GM12878 (cell line): ENCODE results near the gene CD200R1L. TPM values are rescaled to one million over a fixed set of nuclear protein-coding genes. Genes with fewer than 3 reads are reported as not detected.

Experiments used
- ATAC-seq: fragments of 200-7000 bp; cut with Tn5 transposase; 3 replicates; pipeline ENCODE4 v1.9.1; 2020; ENCODE audit warnings: mild to moderate bottlenecking, moderate library complexity
- BruUV-seq: library from RNA; stranded (reverse); fragments of 400-500 nt; replicated peaks from 2 replicates; lab custom pipeline; 2021; lab: Mats Ljungman, UMichigan
- CTCF ChIA-PET: fragments of 300-600 bp; sonication (Branson Sonifier 250); formaldehyde crosslinking; extraction: SDS; loops from one replicate; lab custom pipeline; 2021; ENCODE audit warnings: inconsistent platforms; lab: Yijun Ruan, JAX
- POLR2A ChIA-PET: fragments of 350-600 bp; formaldehyde crosslinking; extraction: SDS; loops from one replicate; lab custom pipeline; 2021; ENCODE audit warnings: inconsistent platforms; lab: Charles Lee
- RAD21 ChIA-PET: fragments of 300-600 bp; sonication (Branson Sonifier 250); formaldehyde crosslinking; loops from one replicate; lab custom pipeline; 2023; ENCODE audit warnings: antibody characterized with exemption; ENCODE audit not compliant: unreplicated experiment; lab: Charles Lee
- SMC1A ChIA-PET: fragments of 300-600 bp; sonication (Branson Sonifier 250); formaldehyde crosslinking; loops from one replicate; lab custom pipeline; 2023; ENCODE audit not compliant: unreplicated experiment, uncharacterized antibody; lab: Charles Lee
- DNase-seq: peaks from one replicate; pipeline ENCODE4 v3.0.0-alpha.2; 2011; ENCODE audit warnings: low read depth, low spot score
- FAIRE-seq: peaks from 3 replicates; lab custom pipeline; 2011; peaks lifted over from hg19 to GRCh38; lab: Jason Lieb, UNC
- H2AFZ ChIP-seq: 2 replicates; pipeline ENCODE4 v1.6.0; 2011; ENCODE audit warnings: low read depth, low read length, control low read depth; ENCODE audit not compliant: control insufficient read depth
- H3K27ac ChIP-seq: 2 replicates; pipeline ENCODE4 v1.5.1; 2011; ENCODE audit warnings: control low read depth; ENCODE audit not compliant: control insufficient read depth, insufficient read depth
- H3K27me3 ChIP-seq, 2 experiments: replicated peaks in 1 of 2; 2 replicates each; pipeline versions ENCODE4 v1.6.0 to v1.6.1; 2011; ENCODE audit warnings: low read length in 1 of 2; ENCODE audit not compliant: control insufficient read depth in 2 of 2, insufficient read depth in 2 of 2
- H3K36me3 ChIP-seq, 2 experiments: 2 replicates each; pipeline ENCODE4 v1.5.1; 2011; ENCODE audit warnings: low read length in 1 of 2; ENCODE audit not compliant: control insufficient read depth in 2 of 2, insufficient read depth in 2 of 2
- H3K4me1 ChIP-seq: 2 replicates; pipeline ENCODE4 v1.6.1; 2011; ENCODE audit warnings: mild to moderate bottlenecking, low read length, moderate library complexity, mixed read lengths; ENCODE audit not compliant: control insufficient read depth, insufficient read depth
- H3K4me2 ChIP-seq: 2 replicates; pipeline ENCODE4 v1.6.0; 2011; ENCODE audit warnings: control low read depth; ENCODE audit not compliant: control insufficient read depth, insufficient read depth
- H3K4me3 ChIP-seq: fragments of 200-600 bp; sonication (generic); 2 replicates; pipeline ENCODE4 v1.5.1; 2016
- H3K79me2 ChIP-seq: 2 replicates; pipeline ENCODE4 v1.6.0; 2011; ENCODE audit warnings: low read length; ENCODE audit not compliant: control insufficient read depth, insufficient read depth
- H3K9ac ChIP-seq: 2 replicates; pipeline ENCODE4 v1.8.0; 2011; ENCODE audit warnings: low read length, control low read depth, mixed read lengths; ENCODE audit not compliant: control insufficient read depth, insufficient read depth
- H3K9me3 ChIP-seq: replicated peaks from 3 replicates; pipeline ENCODE4 v1.5.1; 2011; ENCODE audit warnings: mild to moderate bottlenecking, low read length; ENCODE audit not compliant: control insufficient read depth, insufficient read depth
- H4K20me1 ChIP-seq: 2 replicates; pipeline ENCODE4 v1.6.0; 2011; ENCODE audit not compliant: control insufficient read depth, insufficient read depth
- CBFB ChIP-seq: IDR thresholded peaks from 2 replicates; pipeline ENCODE4 v1.6.1; 2016; ENCODE audit warnings: antibody characterized with exemption, low read depth
- CEBPZ ChIP-seq: fragments of 150-350 bp; IDR thresholded peaks from 2 replicates; pipeline ENCODE4 v1.6.1; 2016; ENCODE audit warnings: low read depth, low read length
- EZH2 ChIP-seq: IDR thresholded peaks from 2 replicates; pipeline ENCODE4 v1.6.1; 2012; ENCODE audit warnings: low read depth, mild to moderate bottlenecking, control low read depth, inconsistent platforms, low read length, borderline replicate concordance; ENCODE audit not compliant: control insufficient read depth
- JUND ChIP-seq: IDR thresholded peaks from 2 replicates; pipeline ENCODE4 v1.6.1; 2012; ENCODE audit warnings: low read depth, mild to moderate bottlenecking, low read length, improper control_type of control experiment, moderate library complexity
- MTA2 ChIP-seq: fragments of 450-650 bp; IDR thresholded peaks from 2 replicates; pipeline ENCODE4 v1.6.1; 2016; ENCODE audit warnings: low read depth, mild to moderate bottlenecking, moderate library complexity
- NFYB ChIP-seq: IDR thresholded peaks from 2 replicates; pipeline ENCODE4 v1.6.1; 2011; ENCODE audit warnings: low read depth, mild to moderate bottlenecking, low read length, improper control_type of control experiment, moderate library complexity; ENCODE audit not compliant: insufficient read depth
- NR2C2 ChIP-seq: IDR thresholded peaks from 2 replicates; pipeline ENCODE4 v1.6.1; 2011; ENCODE audit warnings: borderline replicate concordance, low read depth; ENCODE audit not compliant: control insufficient read depth, insufficient read length
- RUNX3 ChIP-seq: IDR thresholded peaks from 2 replicates; pipeline ENCODE4 v1.6.1; 2012; ENCODE audit warnings: low read length, inconsistent platforms
- SPI1 ChIP-seq: IDR thresholded peaks from 2 replicates; pipeline ENCODE4 v1.6.1; 2011; ENCODE audit warnings: low read depth, mild to moderate bottlenecking, low read length, moderate library complexity, borderline replicate concordance; ENCODE audit not compliant: insufficient read depth
- TCF7 ChIP-seq: IDR thresholded peaks from 2 replicates; pipeline ENCODE4 v1.6.1; 2014; ENCODE audit warnings: antibody characterized with exemption, borderline replicate concordance
- USF1 ChIP-seq: IDR thresholded peaks from 2 replicates; pipeline ENCODE4 v1.6.1; 2011; ENCODE audit warnings: borderline replicate concordance, low read depth, mild to moderate bottlenecking, moderate library complexity, mixed read lengths, low read length; ENCODE audit not compliant: insufficient read depth; ENCODE audit errors: extremely low read length
- ZNF217 ChIP-seq: fragments of 450-650 bp; IDR thresholded peaks from 2 replicates; pipeline ENCODE4 v1.6.1; 2017; ENCODE audit warnings: antibody characterized with exemption, mild to moderate bottlenecking
- WGBS: methylation state at CpG from one replicate; pipeline ENCODE4 v1.1.6; 2016; ENCODE audit warnings: low lambda C conversion rate; ENCODE audit not compliant: insufficient replicate concordance, insufficient coverage; ENCODE audit errors: missing lambda C conversion rate; 5-methylcytosine and 5-hydroxymethylcytosine counted together
- in situ Hi-C: fragments of 300-500 bp; cut with MboI; formaldehyde crosslinking; loops from 9 replicates; pipeline ENCODE4 v1.14.3; 2018; ENCODE audit warnings: mixed read lengths
- intact Hi-C: fragments of 100-400 bp; cut with micrococcal nuclease; formaldehyde crosslinking; loops from one replicate; pipeline ENCODE4 v1.14.2; 2022; ENCODE audit not compliant: unreplicated experiment
- polyA plus RNA-seq, 11 experiments: library from polyadenylated mRNA; depleted of rRNA in 4 of 11; unstranded in 6 of 11; stranded (reverse) in 5 of 11; fragments of >200 nt; fragmentation: Nextera tagmentation in 4 of 11; fragmentation: Illumina TruSeq in 1 of 11; extraction: Ambion mirVana in 4 of 11; extraction: Trizol in 1 of 11; gene quantifications; 1 replicate in 1 of 11; 2 replicates in 10 of 11; pipeline versions ENCODE4 v1.2.1 to v1.2.3, GENCODE V29; 2011 to 2016; ENCODE audit warnings: inconsistent platforms in 2 of 11, missing spikeins in 2 of 11, low read depth in 1 of 11
- total RNA-seq, 4 experiments: library from RNA; depleted of rRNA in 3 of 4; stranded (reverse); fragments of >200 nt in 3 of 4; fragmentation: Illumina TruSeq in 1 of 4; extraction: Trizol in 1 of 4; gene quantifications; 2 replicates each; pipeline versions ENCODE4 v1.2.1 to v1.2.3, GENCODE V29; 2013 to 2021
- TF ChIP-seq, protein P1 (sequence below): fragments of 450-650 bp; IDR thresholded peaks from 2 replicates; pipeline ENCODE4 v1.6.1; 2017; ENCODE audit warnings: mild to moderate bottlenecking, low read depth, inconsistent platforms; ENCODE audit not compliant: poor library complexity, severe bottlenecking

Gene CD200R1L
- total and polyA plus RNA-seq, 10 of the 15 experiments (the other 5 are each of a cell fraction or from before 2014, with no cell fraction given): 0.41 TPM; not detected in 9

GRCh38 chr3:112858410-112859069 is 11.9 kb upstream of the CD200R1L start:
- H3K27ac ChIP-seq: no peak overlapping the region
- POLR2A ChIA-PET: no interaction called here
- WGBS: 0% methylated on average over 2 of the region's 2 CpGs
- SMC1A ChIA-PET: interaction anchor here (0.9 kb wide), 1 partner anchor 33 kb away, joined by 3 read pairs; no protein-coding TSS in a partner anchor
- RAD21 ChIA-PET: interaction anchor here (0.8 to 1.1 kb wide), 2 partner anchors 39 to 114 kb away, joined by 3 read pairs; no protein-coding TSS in a partner anchor
- H2AFZ ChIP-seq: no peak overlapping the region
- CTCF ChIA-PET: no interaction called here
- no peak for DNase-seq
- H3K9me3 ChIP-seq: peaks cover 11% of the 10 kb centered on the region; the same call in 2 of the 3 replicates
- no peak overlapping the region for H3K9ac ChIP-seq
- BruUV-seq: no TSS peak
- in situ Hi-C loops: no loop called here
- intact Hi-C loops: no loop called here
- no peak overlapping the region for H3K4me3 ChIP-seq
- H3K4me1 ChIP-seq: peaks cover 3% of the 10 kb centered on the region; the same call in 1 of the 2 replicates
- no peaks in the 10 kb centered on the region for H3K36me3 ChIP-seq
- peak; percentile 49 for FAIRE-seq
- no peaks in the 10 kb centered on the region for H3K79me2 ChIP-seq
- H3K27me3 ChIP-seq: no peaks in the 10 kb centered on the region
- peak overlapping the region; percentile 59; the same call in 1 of the 2 replicates for H3K4me2 ChIP-seq
- H4K20me1 ChIP-seq: no peaks in the 10 kb centered on the region
- ATAC-seq: peak; percentile 76
- TF ChIP-seq EZH2 (no peak), JUND (no peak), USF1 (no peak), CBFB (0 out of 2 replicates have a peak, but pooled peaks have one; percentile 22), CEBPZ (no peak), NFYB (no peak), ZNF217 (no peak), NR2C2 (no peak), TCF7 (no peak), MTA2 (no peak), SPI1 (0 out of 2 replicates have a peak, but pooled peaks have one; percentile 34), RUNX3 (peak; percentile 69)
- TF ChIP-seq, protein P1, sequence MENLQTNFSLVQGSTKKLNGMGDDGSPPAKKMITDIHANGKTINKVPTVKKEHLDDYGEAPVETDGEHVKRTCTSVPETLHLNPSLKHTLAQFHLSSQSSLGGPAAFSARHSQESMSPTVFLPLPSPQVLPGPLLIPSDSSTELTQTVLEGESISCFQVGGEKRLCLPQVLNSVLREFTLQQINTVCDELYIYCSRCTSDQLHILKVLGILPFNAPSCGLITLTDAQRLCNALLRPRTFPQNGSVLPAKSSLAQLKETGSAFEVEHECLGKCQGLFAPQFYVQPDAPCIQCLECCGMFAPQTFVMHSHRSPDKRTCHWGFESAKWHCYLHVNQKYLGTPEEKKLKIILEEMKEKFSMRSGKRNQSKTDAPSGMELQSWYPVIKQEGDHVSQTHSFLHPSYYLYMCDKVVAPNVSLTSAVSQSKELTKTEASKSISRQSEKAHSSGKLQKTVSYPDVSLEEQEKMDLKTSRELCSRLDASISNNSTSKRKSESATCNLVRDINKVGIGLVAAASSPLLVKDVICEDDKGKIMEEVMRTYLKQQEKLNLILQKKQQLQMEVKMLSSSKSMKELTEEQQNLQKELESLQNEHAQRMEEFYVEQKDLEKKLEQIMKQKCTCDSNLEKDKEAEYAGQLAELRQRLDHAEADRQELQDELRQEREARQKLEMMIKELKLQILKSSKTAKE: no peak
